SK-N-SH treated with all-trans-retinoic acid at 6 μM for 48 hours (cell line): ENCODE measurements around the gene TPK1.

Experiments
- BACH2 ChIP-seq: fragments of 250-450 bp; sonication (Bioruptor Pico); IDR thresholded peaks from 2 replicates; pipeline ENCODE4 v1.9.0; 2021; ENCODE audit warnings: mild to moderate bottlenecking, borderline replicate concordance
- OSR1 ChIP-seq: fragments of 250-450 bp; sonication (Bioruptor Pico); IDR thresholded peaks from 2 replicates; pipeline ENCODE4 v1.8.0; 2022; ENCODE audit warnings: moderate library complexity, mild to moderate bottlenecking, inconsistent platforms
- PPARA ChIP-seq: fragments of 250-450 bp; sonication (Bioruptor Pico); IDR thresholded peaks from 2 replicates; pipeline ENCODE4 v1.5.0; 2020; ENCODE audit warnings: mild to moderate bottlenecking, borderline replicate concordance
- RARB ChIP-seq: fragments of 250-450 bp; sonication (Bioruptor Pico); IDR thresholded peaks from 2 replicates; pipeline ENCODE4 v1.8.0; 2021; ENCODE audit warnings: mild to moderate bottlenecking, moderate library complexity
- ZFP3 ChIP-seq: fragments of 250-450 bp; sonication (Bioruptor Pico); IDR thresholded peaks from 2 replicates; pipeline ENCODE4 v1.5.0; 2020; ENCODE audit warnings: mild to moderate bottlenecking, moderate library complexity

- TF ChIP-seq BACH2 (no peak), ZFP3 (CRISPR knock-in tag) (no peak), PPARA (CRISPR knock-in tag) (no peak), OSR1 (CRISPR knock-in tag) (no peak), RARB (CRISPR knock-in tag) (no peak)
Observed at GRCh38 chr7:144736880-144737493, 98.9 kb downstream of the TPK1 start.
